GM18505 (cell line): ENCODE measurements around the gene SLAMF7.

Experiments
- ATAC-seq: cut with Tn5 transposase; IDR thresholded peaks from one replicate; pipeline ENCODE4 v1.9.1; 2021; ENCODE audit not compliant: unreplicated experiment
- POLR2A ChIP-seq: IDR thresholded peaks from 4 replicates; pipeline ENCODE4 v1.6.1; 2011; ENCODE audit warnings: borderline replicate concordance; ENCODE audit not compliant: insufficient read depth, insufficient read length; ENCODE audit errors: extremely low read depth

SLAMF7 gene

DNA sequence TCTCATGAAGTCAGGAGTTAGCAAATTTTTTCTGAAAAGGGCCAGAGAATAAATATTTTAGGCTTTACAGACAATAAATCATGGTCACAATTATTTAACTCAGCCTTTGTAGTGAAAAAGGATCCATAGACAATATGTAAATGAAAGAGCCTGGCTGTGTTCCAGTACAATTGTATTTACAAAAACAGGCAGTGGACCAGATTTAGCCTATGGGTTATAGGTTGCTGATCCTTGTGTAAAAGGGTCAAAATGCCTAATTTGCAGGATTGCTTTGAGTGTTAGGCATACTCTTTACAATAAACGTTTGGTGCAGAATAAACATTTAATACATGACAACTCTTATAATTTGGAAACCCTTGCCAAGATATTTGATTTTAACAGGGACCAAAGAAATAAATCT lies 6.5 kb downstream of the SLAMF7 start:
- TF ChIP-seq POLR2A = no peak
- ATAC-seq = no peak

DNA sequence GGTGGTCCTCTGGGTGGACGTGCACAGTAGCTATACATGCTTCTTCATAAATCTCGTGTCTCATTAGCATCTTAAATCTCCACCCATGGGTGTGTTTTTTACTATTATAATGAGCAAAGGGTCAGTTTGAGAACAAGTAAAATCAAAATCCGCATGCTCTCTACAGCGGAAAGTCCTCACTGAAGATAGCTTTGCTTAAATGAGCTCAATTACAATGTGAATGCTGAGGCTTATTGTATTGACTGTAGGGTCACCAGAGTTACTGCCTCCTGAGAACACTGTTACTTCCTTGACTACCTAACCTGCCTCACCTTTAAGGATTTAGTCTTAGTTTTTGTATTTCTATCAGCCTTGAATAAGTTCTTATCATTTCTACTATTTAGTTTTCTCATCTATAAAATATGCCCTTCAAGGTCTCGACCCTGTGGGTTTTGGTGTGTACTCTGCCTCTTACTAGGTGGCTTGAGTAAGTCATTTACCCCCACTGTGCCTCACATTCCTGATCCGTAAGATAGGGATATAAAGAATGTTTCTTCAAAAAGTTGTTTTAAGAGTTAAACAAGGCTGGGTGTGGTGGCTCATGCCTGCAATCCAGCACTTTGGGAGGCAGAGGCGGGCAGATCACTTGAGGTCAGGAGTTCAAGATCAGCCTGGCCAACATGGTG lies 7.9 kb downstream of the SLAMF7 start:
- no peak for TF ChIP-seq POLR2A
- ATAC-seq = no peak

DNA sequence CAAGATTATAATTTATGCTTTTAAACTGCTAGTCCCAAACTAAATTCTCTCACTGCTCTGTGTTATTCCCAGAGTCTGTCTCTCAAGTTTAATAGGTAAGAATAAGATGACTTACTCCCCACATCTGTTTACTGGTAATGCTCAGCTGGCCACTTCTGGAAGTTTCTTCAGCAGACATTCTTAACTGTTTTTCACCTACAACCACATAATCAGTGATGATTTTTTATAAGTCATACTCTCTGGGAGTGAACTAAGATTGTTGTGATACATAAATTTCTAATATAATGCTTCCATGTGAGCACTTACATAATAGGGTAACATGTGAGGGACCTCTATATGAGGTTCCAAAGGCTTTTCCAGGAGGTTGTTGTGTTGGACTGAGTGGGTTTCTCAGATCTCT lies 8.7 kb downstream of the SLAMF7 start:
- no peak for TF ChIP-seq POLR2A

DNA sequence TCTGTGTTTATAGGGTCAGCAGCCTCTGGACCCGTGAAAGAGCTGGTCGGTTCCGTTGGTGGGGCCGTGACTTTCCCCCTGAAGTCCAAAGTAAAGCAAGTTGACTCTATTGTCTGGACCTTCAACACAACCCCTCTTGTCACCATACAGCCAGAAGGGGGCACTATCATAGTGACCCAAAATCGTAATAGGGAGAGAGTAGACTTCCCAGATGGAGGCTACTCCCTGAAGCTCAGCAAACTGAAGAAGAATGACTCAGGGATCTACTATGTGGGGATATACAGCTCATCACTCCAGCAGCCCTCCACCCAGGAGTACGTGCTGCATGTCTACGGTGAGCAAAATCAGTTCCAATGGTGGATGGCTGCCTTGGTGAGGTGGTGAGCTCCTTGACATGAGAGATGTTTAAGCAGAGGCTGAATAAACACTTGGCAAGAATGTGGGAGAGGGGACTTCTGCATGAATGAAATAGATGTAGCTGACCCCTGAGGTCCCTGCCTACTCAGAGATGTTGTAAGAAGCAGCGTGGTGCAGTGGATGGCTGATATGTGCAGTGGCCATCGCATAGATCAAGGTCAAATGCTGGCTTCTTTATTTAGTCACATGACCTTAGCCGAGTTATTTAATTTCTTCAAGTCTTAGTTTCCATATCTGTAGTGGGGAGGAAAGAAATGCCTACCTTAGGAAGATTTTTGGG lies 9.3 kb downstream of the SLAMF7 start:
- ATAC-seq = no peak
- TF ChIP-seq POLR2A = no peak

More for the DNA sequence above, 8.7 kb downstream of the SLAMF7 start:
- no peak for ATAC-seq

DNA sequence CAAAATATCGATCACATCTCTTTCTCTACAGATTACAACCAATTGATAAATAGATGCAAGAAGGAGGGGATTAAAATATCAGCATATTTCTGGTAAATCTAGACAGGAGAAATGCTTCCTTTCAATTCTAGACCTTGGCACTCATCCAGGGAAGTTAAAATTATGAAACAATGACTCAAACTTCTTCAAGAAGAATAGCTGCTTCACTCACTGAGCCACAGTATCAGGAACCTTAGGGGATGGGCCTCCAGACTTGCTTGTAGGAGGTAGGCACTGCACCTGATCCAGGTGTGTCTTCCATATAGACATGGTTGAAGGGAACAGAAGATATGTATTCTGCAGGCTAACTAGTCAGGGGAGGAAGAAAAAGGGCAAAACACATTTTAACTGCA lies 9.8 kb downstream of the SLAMF7 start:
- no peak for ATAC-seq
- peak; percentile 32 for TF ChIP-seq POLR2A

DNA sequence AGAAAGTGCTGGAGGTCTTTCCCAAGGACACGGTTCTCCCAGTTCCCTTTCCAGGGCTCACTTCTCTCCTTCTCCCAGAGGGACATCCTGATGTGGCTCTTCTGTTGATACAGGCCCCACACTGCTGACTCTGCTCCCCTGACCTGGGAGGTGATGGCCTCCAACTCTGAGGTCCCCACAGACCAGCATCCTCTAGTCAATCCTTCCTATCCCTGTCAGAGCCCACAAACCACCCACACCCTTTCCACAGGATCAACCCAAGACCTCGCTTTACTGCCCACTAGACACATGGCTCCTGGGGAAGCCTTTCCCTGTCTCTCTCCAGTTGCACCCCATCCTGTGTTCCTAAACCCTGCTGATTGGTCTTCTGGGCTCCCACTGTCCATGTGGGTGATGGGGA lies 11.6 kb downstream of the SLAMF7 start:
- peak; percentile 32 for TF ChIP-seq POLR2A
- no peak for ATAC-seq

DNA sequence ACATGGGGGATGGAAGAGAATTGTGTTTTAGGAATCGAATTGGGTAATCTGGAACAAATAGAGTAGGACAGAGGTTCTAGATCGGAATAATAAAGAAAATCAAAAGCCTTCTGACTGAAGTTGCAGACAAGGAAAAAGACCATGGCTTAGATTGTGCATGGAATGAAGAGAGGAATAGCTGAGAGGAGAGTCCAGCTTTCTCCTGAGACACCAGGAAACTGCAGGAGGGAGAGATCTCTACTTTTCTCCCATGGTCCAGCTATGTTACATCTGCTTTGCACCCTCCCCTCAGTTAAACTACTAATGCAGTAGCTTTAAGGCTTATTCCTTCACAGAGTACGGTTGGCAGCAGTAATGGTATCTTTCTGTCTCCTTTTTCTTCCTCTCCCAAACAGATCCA lies 13.4 kb downstream of the SLAMF7 start:
- TF ChIP-seq POLR2A = no peak
- ATAC-seq = no peak

DNA sequence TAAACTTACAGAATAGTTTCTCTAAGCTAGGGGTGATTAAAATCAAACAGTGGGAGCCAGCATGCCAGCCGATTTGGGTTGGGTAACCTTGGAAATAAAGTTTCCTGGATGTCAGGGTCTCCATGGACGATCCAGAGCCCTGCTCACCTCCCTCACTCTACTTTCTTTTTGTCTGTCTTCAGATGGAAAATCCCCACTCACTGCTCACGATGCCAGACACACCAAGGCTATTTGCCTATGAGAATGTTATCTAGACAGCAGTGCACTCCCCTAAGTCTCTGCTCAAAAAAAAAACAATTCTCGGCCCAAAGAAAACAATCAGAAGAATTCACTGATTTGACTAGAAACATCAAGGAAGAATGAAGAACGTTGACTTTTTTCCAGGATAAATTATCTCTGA lies 13.9 kb downstream of the SLAMF7 start:
- no peak for ATAC-seq
- no peak for TF ChIP-seq POLR2A

DNA sequence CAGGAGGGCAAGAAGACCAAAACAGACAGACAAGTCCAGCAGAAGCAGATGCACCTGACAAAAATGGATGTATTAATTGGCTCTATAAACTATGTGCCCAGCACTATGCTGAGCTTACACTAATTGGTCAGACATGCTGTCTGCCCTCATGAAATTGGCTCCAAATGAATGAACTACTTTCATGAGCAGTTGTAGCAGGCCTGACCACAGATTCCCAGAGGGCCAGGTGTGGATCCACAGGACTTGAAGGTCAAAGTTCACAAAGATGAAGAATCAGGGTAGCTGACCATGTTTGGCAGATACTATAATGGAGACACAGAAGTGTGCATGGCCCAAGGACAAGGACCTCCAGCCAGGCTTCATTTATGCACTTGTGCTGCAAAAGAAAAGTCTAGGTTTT lies 14.5 kb downstream of the SLAMF7 start:
- no peak for ATAC-seq
- TF ChIP-seq POLR2A = no peak

DNA sequence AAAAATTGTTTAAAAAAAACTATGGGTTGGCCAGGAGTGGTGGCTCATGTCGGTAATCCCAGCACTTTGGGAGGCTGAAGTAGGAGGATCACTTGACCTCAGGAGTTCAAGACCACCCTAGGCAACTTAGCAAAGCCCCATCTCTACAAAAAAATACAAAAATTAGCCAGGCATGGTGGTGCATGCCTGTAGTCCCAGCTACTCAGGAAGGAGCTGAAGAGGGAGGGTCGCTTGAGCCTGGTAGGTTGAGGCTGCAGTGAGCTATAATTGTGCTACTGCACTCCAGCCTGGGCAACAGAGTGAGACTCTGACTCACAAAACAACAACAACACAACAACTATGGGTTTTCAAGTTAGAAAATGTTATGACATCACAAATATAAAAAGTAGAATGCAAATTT lies 16.4 kb downstream of the SLAMF7 start:
- ATAC-seq = no peak
- no peak for TF ChIP-seq POLR2A

DNA sequence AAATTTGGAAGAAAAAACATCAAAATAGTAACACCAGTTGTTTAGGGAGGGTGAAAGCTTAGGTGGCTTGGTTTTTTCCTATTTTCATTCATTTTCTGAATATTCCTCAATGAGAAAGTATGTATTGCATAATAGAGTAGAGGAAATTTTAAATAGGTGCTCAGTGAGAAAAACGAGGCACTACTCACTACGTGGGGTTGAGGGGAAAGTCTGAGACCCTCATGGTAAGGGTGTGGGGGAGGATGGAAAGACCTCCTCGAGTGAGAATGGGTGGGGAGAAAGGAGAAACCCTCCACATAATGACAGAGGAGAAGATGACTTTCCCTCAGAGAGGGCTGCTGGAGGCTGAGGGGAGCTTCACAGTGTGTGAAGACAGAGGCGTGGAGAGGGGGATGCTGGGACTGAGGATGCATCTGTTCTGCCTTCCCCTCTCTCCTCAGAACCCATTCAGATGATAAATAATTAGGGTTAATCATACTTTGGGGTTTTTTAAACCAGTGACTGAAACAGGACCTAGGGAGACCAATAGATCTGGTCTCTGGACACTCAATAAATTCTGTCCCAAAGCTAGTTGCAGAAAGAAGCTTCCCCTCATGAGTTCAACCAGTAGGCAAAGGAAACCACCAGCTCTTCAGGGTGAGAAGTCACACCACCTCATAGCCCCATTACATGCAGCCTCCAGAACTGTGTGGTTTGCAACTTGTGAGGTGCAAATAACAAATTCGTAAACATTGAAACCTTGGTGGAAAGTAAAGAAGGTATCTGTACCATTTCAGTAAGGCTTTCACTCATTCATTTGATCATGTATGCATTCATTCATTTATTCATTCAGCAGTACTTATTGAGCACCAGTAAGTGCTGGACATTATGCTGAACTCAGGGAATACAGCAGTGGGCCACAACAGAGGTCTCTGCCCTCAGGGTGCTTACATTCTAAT lies 17.1 kb downstream of the SLAMF7 start:
- no peak for ATAC-seq
- TF ChIP-seq POLR2A = peak; percentile 43

DNA sequence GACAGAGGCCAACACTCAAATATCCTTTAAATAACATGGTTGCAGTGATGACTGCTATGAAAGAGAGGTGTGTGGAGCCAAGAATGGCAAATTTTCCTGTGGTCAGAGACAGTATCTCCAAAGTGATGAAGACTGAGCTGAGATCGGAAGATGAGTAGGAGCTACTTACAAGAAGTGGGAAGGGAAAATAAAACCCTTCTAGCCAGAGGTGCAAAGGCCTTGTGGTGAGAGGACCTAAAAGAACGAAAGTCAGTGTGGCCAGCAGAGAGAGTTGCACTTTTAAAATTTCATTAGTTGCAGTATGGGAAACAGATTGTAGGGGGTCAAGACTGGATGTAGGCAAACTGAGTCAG lies 17.8 kb downstream of the SLAMF7 start:
- TF ChIP-seq POLR2A = no peak
- no peak for ATAC-seq

DNA sequence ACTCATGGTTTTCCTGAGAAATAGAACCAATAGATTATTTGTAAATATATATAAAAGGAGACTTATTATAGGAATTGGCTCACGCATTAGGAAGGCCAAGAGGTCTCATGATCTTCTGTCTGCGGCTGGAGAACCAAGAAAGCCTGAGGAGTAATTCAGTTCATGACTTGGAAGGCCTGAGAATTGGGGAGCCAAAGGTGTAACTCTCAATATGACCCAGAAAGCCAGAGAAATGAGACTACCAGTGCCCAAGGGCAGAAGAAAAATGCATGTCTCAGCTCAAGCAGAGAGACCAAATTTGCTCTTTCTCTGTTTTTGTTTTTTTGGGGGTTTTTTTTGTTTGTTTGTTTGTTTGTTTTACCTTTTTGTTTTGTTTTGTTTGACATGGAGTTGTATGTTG lies 19.5 kb downstream of the SLAMF7 start:
- ATAC-seq = no peak
- no peak for TF ChIP-seq POLR2A
